Loucy (cell line): ENCODE measurements around the gene CBLN3.

ENCODE experiments used
- H2AFZ ChIP-seq: fragments of 200-600 bp; sonication (generic); 2 replicates; pipeline ENCODE4 v1.6.0; 2016; ENCODE audit warnings: antibody characterized with exemption, mild to moderate bottlenecking, low read length, moderate library complexity
- H3F3A ChIP-seq: fragments of 200-600 bp; 2 replicates; pipeline ENCODE4 v1.6.0; 2016; ENCODE audit warnings: antibody characterized with exemption, low read depth, mild to moderate bottlenecking
- H3K27me3 ChIP-seq: fragments of 200-600 bp; sonication (generic); 2 replicates; pipeline ENCODE4 v1.6.1; 2014; ENCODE audit warnings: low read length, mild to moderate bottlenecking; ENCODE audit not compliant: insufficient read depth, poor library complexity, severe bottlenecking
- H3K36me3 ChIP-seq: fragments of 200-600 bp; sonication (generic); 2 replicates; pipeline ENCODE4 v1.6.1; 2016; ENCODE audit warnings: low read length; ENCODE audit not compliant: insufficient read depth
- H3K4me1 ChIP-seq: fragments of 200-600 bp; sonication (generic); 2 replicates; pipeline ENCODE4 v1.5.1; 2014; ENCODE audit warnings: low read length, mild to moderate bottlenecking; ENCODE audit not compliant: insufficient read depth, poor library complexity, severe bottlenecking
- H3K4me2 ChIP-seq: fragments of 200-600 bp; sonication (generic); 2 replicates; pipeline ENCODE4 v1.6.0; 2014; ENCODE audit warnings: antibody characterized with exemption, low read length, low read depth, mild to moderate bottlenecking; ENCODE audit not compliant: poor library complexity, severe bottlenecking
- H3K4me3 ChIP-seq: fragments of 200-600 bp; sonication (generic); 2 replicates; pipeline ENCODE4 v1.5.1; 2014; ENCODE audit warnings: low read length, mild to moderate bottlenecking, mixed read lengths; ENCODE audit not compliant: poor library complexity, severe bottlenecking
- H3K79me2 ChIP-seq: fragments of 200-600 bp; sonication (generic); 2 replicates; pipeline ENCODE4 v1.6.1; 2014; ENCODE audit warnings: low read length; ENCODE audit not compliant: insufficient read depth
- H3K9ac ChIP-seq: fragments of 200-600 bp; sonication (generic); 2 replicates; pipeline ENCODE4 v1.6.0; 2014; ENCODE audit warnings: mild to moderate bottlenecking, low read depth, low read length, moderate library complexity; ENCODE audit not compliant: poor library complexity, severe bottlenecking
- H3K9me2 ChIP-seq: fragments of 200-600 bp; sonication (generic); replicated peaks from 2 replicates; pipeline ENCODE4 v1.6.1; 2016; ENCODE audit warnings: low read depth, low read length, mixed read lengths
- H3K9me3 ChIP-seq: fragments of 200-600 bp; sonication (generic); 2 replicates; pipeline ENCODE4 v1.6.1; 2014; ENCODE audit warnings: mild to moderate bottlenecking, antibody characterized with exemption, low read length, low read depth; ENCODE audit not compliant: insufficient read depth
- H4K20me1 ChIP-seq: fragments of 200-600 bp; sonication (generic); 2 replicates; pipeline ENCODE4 v1.6.0; 2014; ENCODE audit warnings: antibody characterized with exemption, low read length, mild to moderate bottlenecking; ENCODE audit not compliant: insufficient read depth, poor library complexity, severe bottlenecking
- CTCF ChIP-seq: fragments of 200-600 bp; sonication (generic); conservative IDR thresholded peaks from 2 replicates; pipeline ENCODE4 v1.5.1; 2014; ENCODE audit warnings: mild to moderate bottlenecking, antibody characterized with exemption, low read length
- EZH2phosphoT487 ChIP-seq: fragments of 200-600 bp; IDR thresholded peaks from 2 replicates; pipeline ENCODE4 v1.6.1; 2018; ENCODE audit warnings: antibody characterized with exemption, mild to moderate bottlenecking, moderate library complexity, borderline replicate concordance

CBLN3 gene

GRCh38 chr14:24414732-24415420 lies 14.6 kb downstream of the CBLN3 start:
- Histone ChIP-seq H2AFZ (no peak overlapping the region), H3K4me2 (no peak overlapping the region), H3K27me3 (no peaks in the 10 kb centered on the region), H3F3A (no peaks in the 10 kb centered on the region), H3K9me2 (no peaks in the 10 kb centered on the region), H3K79me2 (no peaks in the 10 kb centered on the region), H3K9me3 (no peaks in the 10 kb centered on the region), H3K36me3 (peaks cover 20% of the 10 kb centered on the region; the same call in 1 of the 2 replicates), H3K4me1 (no peaks in the 10 kb centered on the region), H3K4me3 (no peak overlapping the region), H3K9ac (no peak overlapping the region), H4K20me1 (no peaks in the 10 kb centered on the region)
- TF ChIP-seq EZH2phosphoT487: no peak
- no peak for TF ChIP-seq CTCF

- Histone ChIP-seq H3K4me1 (no peaks in the 10 kb centered on the region), H3K4me2 (no peak overlapping the region), H3K79me2 (no peaks in the 10 kb centered on the region), H2AFZ (no peak overlapping the region), H3K9me2 (no peaks in the 10 kb centered on the region), H4K20me1 (no peaks in the 10 kb centered on the region), H3K9ac (no peak overlapping the region), H3K4me3 (no peak overlapping the region), H3F3A (no peaks in the 10 kb centered on the region), H3K27me3 (no peaks in the 10 kb centered on the region), H3K36me3 (peaks cover 25% of the 10 kb centered on the region; the same call in 1 of the 2 replicates), H3K9me3 (no peaks in the 10 kb centered on the region)
- TF ChIP-seq EZH2phosphoT487 (no peak), CTCF (no peak)
Observed at GRCh38 chr14:24414077-24414476, 15.4 kb downstream of the CBLN3 start.

- H3K36me3 ChIP-seq: peaks cover 35% of the 10 kb centered on the region; the same call in 1 of the 2 replicates
- H3K9ac ChIP-seq: no peak overlapping the region
- no peaks in the 10 kb centered on the region for H3F3A ChIP-seq
- peaks cover 3% of the 10 kb centered on the region for H3K4me1 ChIP-seq
- H4K20me1 ChIP-seq: no peaks in the 10 kb centered on the region
- H3K79me2 ChIP-seq: no peaks in the 10 kb centered on the region
- no peaks in the 10 kb centered on the region for H3K9me2 ChIP-seq
- no peak overlapping the region for H2AFZ ChIP-seq
- H3K27me3 ChIP-seq: no peaks in the 10 kb centered on the region
- H3K9me3 ChIP-seq: no peaks in the 10 kb centered on the region
- H3K4me3 ChIP-seq: no peak overlapping the region
- TF ChIP-seq CTCF: peak; percentile 83
- no peak for TF ChIP-seq EZH2phosphoT487
- no peak overlapping the region for H3K4me2 ChIP-seq
Observed at GRCh38 chr14:24411443-24412389, 17.8 kb downstream of the CBLN3 start.
